HFFc6 (cell line): Measurements from ENCODE around the gene SLCO3A1. TPM values are rescaled to one million over a fixed set of nuclear protein-coding genes. Genes with fewer than 3 reads are reported as not detected.
A peak's percentile ranks its signal among the peaks of the same experiment; 100 is the strongest.

Experiments
- DNase-seq: peaks from one replicate; pipeline ENCODE4 v3.0.0-alpha.2; 2018
- H3K27ac Mint-ChIP-seq: 2 replicates; pipeline ENCODE4 v1.8.0; 2020; ENCODE audit warnings: mild to moderate bottlenecking, mixed read lengths
- H3K27me3 Mint-ChIP-seq: 2 replicates; pipeline ENCODE4 v1.8.0; 2021; ENCODE audit warnings: mild to moderate bottlenecking, moderate library complexity, mixed read lengths; ENCODE audit not compliant: insufficient read depth
- H3K36me3 Mint-ChIP-seq: 2 replicates; pipeline ENCODE4 v1.8.0; 2021; ENCODE audit warnings: low read depth, mixed read lengths
- H3K4me1 Mint-ChIP-seq: 2 replicates; pipeline ENCODE4 v1.8.0; 2020; ENCODE audit warnings: low read depth, mixed read lengths
- H3K4me3 Mint-ChIP-seq: 2 replicates; pipeline ENCODE4 v1.8.0; 2020; ENCODE audit warnings: mild to moderate bottlenecking, moderate library complexity, mixed read lengths
- H3K9me3 Mint-ChIP-seq: 2 replicates; pipeline ENCODE4 v1.8.0; 2020; ENCODE audit warnings: mild to moderate bottlenecking, mixed read lengths
- total RNA-seq, 6 experiments: library from RNA; stranded (reverse); fragmentation: NEBNext Ultra II Directional; extraction: Animal tissue kit (Norgen Biotek cat#: 25700); gene quantifications; 2 replicates in 1 of 6; 3 replicates in 5 of 6; pipeline ENCODE4 v1.2.3, GENCODE V29; 2021
- TF ChIP-seq, protein P1 (sequence below): fragments of 200-600 bp; sonication (generic); IDR thresholded peaks from 2 replicates; pipeline ENCODE4 v1.5.0; 2021; ENCODE audit warnings: antibody characterized with exemption, mild to moderate bottlenecking

SLCO3A1 gene
- total RNA-seq, 6 experiments from 2014 or later = 5.7 to 19.4 (median 14.4) TPM

DNA sequence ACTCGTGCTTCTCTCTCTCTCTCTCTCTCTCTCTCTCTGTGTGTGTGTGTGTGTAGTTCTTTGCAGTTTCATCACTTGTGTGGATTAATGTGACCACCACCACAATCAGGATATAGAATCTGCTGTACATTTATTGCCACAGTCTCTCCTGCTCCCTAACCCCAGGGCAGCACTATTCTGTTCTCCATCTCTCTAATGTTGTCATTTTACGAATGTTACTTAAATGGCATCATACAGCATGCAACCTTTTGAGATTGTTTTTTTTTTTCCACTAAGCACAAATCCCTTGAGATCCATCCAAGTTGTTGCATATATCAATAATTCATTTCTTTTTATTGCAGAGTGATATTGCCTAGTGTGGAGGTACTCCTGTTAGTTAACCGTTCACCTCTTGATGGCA is 26.9 kb downstream of the SLCO3A1 start:
- TF ChIP-seq, protein P1, sequence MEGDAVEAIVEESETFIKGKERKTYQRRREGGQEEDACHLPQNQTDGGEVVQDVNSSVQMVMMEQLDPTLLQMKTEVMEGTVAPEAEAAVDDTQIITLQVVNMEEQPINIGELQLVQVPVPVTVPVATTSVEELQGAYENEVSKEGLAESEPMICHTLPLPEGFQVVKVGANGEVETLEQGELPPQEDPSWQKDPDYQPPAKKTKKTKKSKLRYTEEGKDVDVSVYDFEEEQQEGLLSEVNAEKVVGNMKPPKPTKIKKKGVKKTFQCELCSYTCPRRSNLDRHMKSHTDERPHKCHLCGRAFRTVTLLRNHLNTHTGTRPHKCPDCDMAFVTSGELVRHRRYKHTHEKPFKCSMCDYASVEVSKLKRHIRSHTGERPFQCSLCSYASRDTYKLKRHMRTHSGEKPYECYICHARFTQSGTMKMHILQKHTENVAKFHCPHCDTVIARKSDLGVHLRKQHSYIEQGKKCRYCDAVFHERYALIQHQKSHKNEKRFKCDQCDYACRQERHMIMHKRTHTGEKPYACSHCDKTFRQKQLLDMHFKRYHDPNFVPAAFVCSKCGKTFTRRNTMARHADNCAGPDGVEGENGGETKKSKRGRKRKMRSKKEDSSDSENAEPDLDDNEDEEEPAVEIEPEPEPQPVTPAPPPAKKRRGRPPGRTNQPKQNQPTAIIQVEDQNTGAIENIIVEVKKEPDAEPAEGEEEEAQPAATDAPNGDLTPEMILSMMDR = no peak
- Mint-ChIP-seq H3K27me3 (no peaks in the 10 kb centered on the region; the same call in 1 of the 2 replicates), H3K9me3 (peaks cover 4% of the 10 kb centered on the region; the same call in 1 of the 2 replicates), H3K36me3 (no peaks in the 10 kb centered on the region), H3K4me3 (no peak overlapping the region), H3K27ac (no peak overlapping the region), H3K4me1 (peaks cover 28% of the 10 kb centered on the region)
- DNase-seq = no peak

DNA sequence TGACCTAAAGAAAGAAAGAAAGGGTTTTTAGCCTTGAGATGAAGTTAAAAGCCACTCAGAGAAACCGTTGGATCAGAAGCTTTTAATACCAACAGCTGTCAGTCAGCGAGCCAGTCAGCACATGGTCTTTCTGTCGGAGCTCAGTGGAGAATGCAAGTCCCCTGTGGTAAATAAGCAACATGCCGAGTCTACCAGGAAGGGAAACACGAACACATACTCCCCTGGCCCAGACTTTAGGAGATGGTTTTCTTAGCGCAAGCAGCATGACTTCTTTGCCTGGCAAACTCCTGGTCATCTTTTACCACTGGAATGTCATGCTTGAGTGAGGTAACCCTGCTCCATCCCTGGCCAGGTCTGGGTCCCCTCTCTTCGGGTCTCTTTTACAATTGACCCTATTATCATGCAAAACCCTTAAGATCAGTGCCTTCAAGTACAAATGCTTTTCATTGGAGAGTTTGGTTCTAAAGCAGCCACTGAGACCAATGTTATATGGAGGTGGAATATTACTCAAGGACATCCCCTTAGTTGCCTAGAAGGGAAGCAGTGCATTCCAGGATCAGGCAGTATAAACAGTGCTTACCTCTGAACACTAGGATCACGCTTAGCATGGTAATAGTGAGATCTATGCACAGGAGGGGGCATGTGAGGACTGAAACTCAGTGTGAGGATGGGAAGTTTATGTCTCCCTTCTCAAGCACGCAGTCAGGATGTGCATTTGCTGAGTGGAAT is 28.2 kb downstream of the SLCO3A1 start:
- Mint-ChIP-seq H3K27ac (no peak overlapping the region), H3K27me3 (no peaks in the 10 kb centered on the region; the same call in 1 of the 2 replicates), H3K4me3 (no peak overlapping the region), H3K36me3 (no peaks in the 10 kb centered on the region), H3K4me1 (peaks cover 28% of the 10 kb centered on the region), H3K9me3 (peaks cover 4% of the 10 kb centered on the region; the same call in 1 of the 2 replicates)
- TF ChIP-seq, protein P1 = no peak
- no peak for DNase-seq

DNA sequence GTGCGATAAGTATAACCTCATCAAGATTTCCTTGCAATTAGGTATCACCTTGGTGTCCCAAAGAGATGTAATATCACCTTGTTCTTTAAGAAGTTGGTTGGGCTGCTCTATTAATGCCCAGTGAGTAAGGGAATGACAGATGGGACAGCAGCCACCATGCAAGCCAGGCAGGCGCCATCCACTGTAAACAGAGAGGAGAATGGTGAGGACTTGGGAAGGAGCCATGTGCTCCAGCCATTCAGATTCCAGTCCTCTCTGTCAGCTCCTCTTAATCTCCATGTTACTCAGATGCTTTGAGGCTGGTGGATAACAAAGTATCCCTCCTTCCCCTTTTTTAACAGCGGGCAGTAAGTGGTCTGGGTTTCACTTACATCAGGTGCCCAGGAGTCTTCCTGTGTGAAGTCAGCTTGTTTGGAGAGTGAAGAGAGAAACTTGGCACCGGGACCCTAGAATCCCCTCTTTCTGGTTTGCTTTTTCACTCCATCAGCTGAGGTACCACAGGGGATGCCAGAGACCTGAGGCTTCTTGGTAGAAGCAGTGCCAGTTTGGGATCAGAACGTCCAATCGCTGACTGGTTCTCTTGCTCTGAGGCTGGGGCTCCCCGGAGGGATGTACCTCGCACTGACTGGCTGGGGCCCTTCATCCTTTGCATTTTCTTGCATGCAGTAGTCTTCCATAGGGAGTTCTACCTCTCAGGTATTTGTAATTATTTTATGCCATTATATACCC is 29.5 kb downstream of the SLCO3A1 start:
- Mint-ChIP-seq H3K4me1 (peaks cover 28% of the 10 kb centered on the region), H3K9me3 (no peaks in the 10 kb centered on the region), H3K36me3 (no peaks in the 10 kb centered on the region), H3K27me3 (no peaks in the 10 kb centered on the region), H3K4me3 (no peak overlapping the region), H3K27ac (no peak overlapping the region)
- TF ChIP-seq, protein P1 = no peak
- DNase-seq = no peak

DNA sequence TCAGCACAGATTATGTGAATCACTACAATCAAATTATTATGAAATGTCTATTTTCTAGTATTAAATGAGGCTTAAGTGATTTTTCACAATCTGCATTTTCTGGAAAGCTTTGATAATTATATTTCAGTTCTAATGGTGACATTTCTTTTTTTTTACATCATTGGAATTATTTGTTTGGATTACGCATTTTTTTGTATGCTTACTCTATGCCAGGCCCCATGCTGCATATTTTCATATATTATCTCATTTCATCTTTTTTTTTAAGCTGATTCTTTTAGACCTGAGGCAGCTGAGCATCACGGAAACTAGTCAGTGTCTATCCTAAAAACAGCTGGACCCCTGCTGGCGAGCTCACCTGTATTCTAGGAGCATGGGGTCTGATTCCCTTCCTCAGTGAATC is 31.1 kb downstream of the SLCO3A1 start:
- H3K4me3 Mint-ChIP-seq = no peak overlapping the region

DNA sequence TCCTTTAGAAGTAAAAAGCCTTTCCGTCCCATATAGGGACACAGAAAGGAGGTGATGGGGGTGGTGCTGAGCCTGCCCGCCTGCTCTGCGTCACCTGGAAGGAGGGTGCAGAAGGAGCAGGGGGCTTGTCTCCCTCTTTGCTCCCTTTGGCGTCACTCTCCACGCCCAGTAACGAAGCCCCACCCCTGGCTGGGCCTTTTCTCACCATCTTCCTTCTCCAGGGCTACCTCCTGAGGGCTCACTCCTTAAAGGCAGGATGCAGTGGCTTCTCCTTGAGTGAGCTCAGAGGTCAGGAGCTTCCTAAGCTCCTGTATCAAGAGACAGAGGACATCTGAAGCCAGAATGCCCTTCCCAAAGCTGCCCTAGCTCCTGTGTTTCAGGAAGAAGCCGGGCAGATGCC is 31.5 kb downstream of the SLCO3A1 start:
- Mint-ChIP-seq H3K4me3 (no peak overlapping the region), H3K27ac (peak overlapping the region; percentile 53; the same call in 1 of the 2 replicates)

More for the DNA sequence above, 31.1 kb downstream of the SLCO3A1 start:
- Mint-ChIP-seq H3K9me3 (no peaks in the 10 kb centered on the region), H3K27me3 (no peaks in the 10 kb centered on the region), H3K36me3 (no peaks in the 10 kb centered on the region), H3K27ac (no peak overlapping the region), H3K4me1 (peaks cover 28% of the 10 kb centered on the region)
- TF ChIP-seq, protein P1 = no peak
- no peak for DNase-seq

More for the DNA sequence above, 31.5 kb downstream of the SLCO3A1 start:
- Mint-ChIP-seq H3K27me3 (no peaks in the 10 kb centered on the region), H3K9me3 (no peaks in the 10 kb centered on the region), H3K4me1 (peaks cover 28% of the 10 kb centered on the region), H3K36me3 (no peaks in the 10 kb centered on the region)
- DNase-seq = no peak
- TF ChIP-seq, protein P1 = no peak
